ENCODE data around the gene MSN. TPM values are rescaled to one million over a fixed set of nuclear protein-coding genes. Genes with fewer than 3 reads are reported as not detected.
A peak's percentile ranks its signal among the peaks of the same experiment; 100 is the strongest.

Gene MSN
- total RNA-seq, 1 experiment from 2014 or later, result 308 TPM

GRCh38 chrX:65671966-65672365, 4.5 kb downstream of the MSN start:
- H3K9me2 ChIP-seq (replicated peaks; ENCODE audit: low read length), result no peaks in the 10 kb centered on the region
- H3F3A ChIP-seq (ENCODE audit: low read length, unreplicated experiment), result peaks cover 1% of the 10 kb centered on the region
- intact Hi-C loops (cut with micrococcal nuclease), result no loop called here
- no peaks in the 10 kb centered on the region for H3K27me3 ChIP-seq (ENCODE audit: low read length)
- H2AFZ ChIP-seq (ENCODE audit: low read length), result no peak overlapping the region
- BruUV-seq (replicated peaks), result no TSS peak
- ChIA-PET CTCF (no interaction called here), POLR2A (ENCODE audit: unreplicated experiment) (interaction anchor here (0.5 to 0.7 kb wide), 2 partner anchors 71 to 76 kb away, joined by 7 to 27 read pairs; no protein-coding TSS in a partner anchor)
- H3K9ac ChIP-seq (ENCODE audit: low read length), result no peak overlapping the region
- H4K20me1 ChIP-seq (ENCODE audit: low read length), result peaks cover 26% of the 10 kb centered on the region
- H3K9me3 ChIP-seq (ENCODE audit: low read length), result no peaks in the 10 kb centered on the region
- no peak for TF ChIP-seq CTCF (conservative IDR thresholded peaks at IDR 0.05; ENCODE audit: low read depth, low read length)
- no peak for TF ChIP-seq EZH2phosphoT487 (IDR thresholded peaks at IDR 0.05; ENCODE audit: borderline replicate concordance, low read length)
- no peak for TF ChIP-seq EZH2 (IDR thresholded peaks at IDR 0.05; ENCODE audit: low read length, unreplicated experiment)
- ATAC-seq (no peak), DNase-seq (no peak)
- H3K4me3 ChIP-seq (ENCODE audit: low read length), result peak overlapping the region; percentile 28; the same call in 1 of the 2 replicates
- H3K27ac ChIP-seq (ENCODE audit: low read length), result no peak overlapping the region
- peaks cover 95% of the 10 kb centered on the region for H3K79me2 ChIP-seq (ENCODE audit: low read length)
- peak overlapping the region; percentile 68 for H3K4me2 ChIP-seq (ENCODE audit: low read length)
- H3K4me1 ChIP-seq (ENCODE audit: insufficient read depth, low read length), result peaks cover 59% of the 10 kb centered on the region
- peaks cover 32% of the 10 kb centered on the region; the same call in 1 of the 2 replicates for H3K36me3 ChIP-seq (ENCODE audit: low read depth, low read length)

GRCh38 chrX:65673857-65674203, 6.4 kb downstream of the MSN start:
- Histone ChIP-seq H3K4me3 (ENCODE audit: low read length) (no peak overlapping the region), H3K27me3 (ENCODE audit: low read length) (no peaks in the 10 kb centered on the region), H4K20me1 (ENCODE audit: low read length) (peaks cover 26% of the 10 kb centered on the region), H3K9me2 (replicated peaks; ENCODE audit: low read length) (no peaks in the 10 kb centered on the region), H3K9ac (ENCODE audit: low read length) (no peak overlapping the region), H2AFZ (ENCODE audit: low read length) (no peak overlapping the region), H3K4me1 (ENCODE audit: insufficient read depth, low read length) (peaks cover 76% of the 10 kb centered on the region), H3K36me3 (ENCODE audit: low read depth, low read length) (peaks cover 32% of the 10 kb centered on the region; the same call in 1 of the 2 replicates), H3K27ac (ENCODE audit: low read length) (peak overlapping the region; percentile 25), H3F3A (ENCODE audit: low read length, unreplicated experiment) (peaks cover 7% of the 10 kb centered on the region), H3K79me2 (ENCODE audit: low read length) (peaks cover 99% of the 10 kb centered on the region), H3K4me2 (ENCODE audit: low read length) (peak overlapping the region; percentile 4), H3K9me3 (ENCODE audit: low read length) (no peaks in the 10 kb centered on the region)
- intact Hi-C loops (cut with micrococcal nuclease), result no loop called here
- ATAC-seq (no peak), DNase-seq (no peak)
- no TSS peak for BruUV-seq (replicated peaks)
- no peak for TF ChIP-seq EZH2phosphoT487 (IDR thresholded peaks at IDR 0.05; ENCODE audit: borderline replicate concordance, low read length)
- no peak for TF ChIP-seq EZH2 (IDR thresholded peaks at IDR 0.05; ENCODE audit: low read length, unreplicated experiment)
- TF ChIP-seq CTCF (conservative IDR thresholded peaks at IDR 0.05; ENCODE audit: low read depth, low read length), result no peak
- ChIA-PET POLR2A (ENCODE audit: unreplicated experiment) (interaction anchor here (0.5 kb wide), 1 partner anchor 127 kb away, joined by 3 read pairs; no protein-coding TSS in a partner anchor), CTCF (no interaction called here)

GRCh38 chrX:65674204-65674893, 6.9 kb downstream of the MSN start:
- Histone ChIP-seq H3K36me3 (ENCODE audit: low read depth, low read length) (peaks cover 32% of the 10 kb centered on the region; the same call in 1 of the 2 replicates), H3K9me3 (ENCODE audit: low read length) (no peaks in the 10 kb centered on the region), H3K9me2 (replicated peaks; ENCODE audit: low read length) (no peaks in the 10 kb centered on the region), H3K79me2 (ENCODE audit: low read length) (peaks cover 97% of the 10 kb centered on the region), H3K9ac (ENCODE audit: low read length) (no peak overlapping the region), H3K4me1 (ENCODE audit: insufficient read depth, low read length) (peaks cover 77% of the 10 kb centered on the region), H4K20me1 (ENCODE audit: low read length) (peaks cover 26% of the 10 kb centered on the region), H2AFZ (ENCODE audit: low read length) (no peak overlapping the region), H3K4me2 (ENCODE audit: low read length) (peak overlapping the region; percentile 4; the same call in 1 of the 2 replicates), H3K27me3 (ENCODE audit: low read length) (no peaks in the 10 kb centered on the region), H3K4me3 (ENCODE audit: low read length) (no peak overlapping the region), H3F3A (ENCODE audit: low read length, unreplicated experiment) (peaks cover 8% of the 10 kb centered on the region), H3K27ac (ENCODE audit: low read length) (no peak overlapping the region)
- TF ChIP-seq CTCF (conservative IDR thresholded peaks at IDR 0.05; ENCODE audit: low read depth, low read length), result no peak
- no peak for TF ChIP-seq EZH2 (IDR thresholded peaks at IDR 0.05; ENCODE audit: low read length, unreplicated experiment)
- TF ChIP-seq EZH2phosphoT487 (IDR thresholded peaks at IDR 0.05; ENCODE audit: borderline replicate concordance, low read length), result no peak
- no TSS peak for BruUV-seq (replicated peaks)
- DNase-seq (no peak), ATAC-seq (no peak)
- intact Hi-C loops (cut with micrococcal nuclease), result no loop called here
- ChIA-PET CTCF (no interaction called here), POLR2A (ENCODE audit: unreplicated experiment) (no interaction called here)

All from PC-3 (cell line).